ENCODE measurements around the gene SLMAP.

Gene SLMAP

DNA sequence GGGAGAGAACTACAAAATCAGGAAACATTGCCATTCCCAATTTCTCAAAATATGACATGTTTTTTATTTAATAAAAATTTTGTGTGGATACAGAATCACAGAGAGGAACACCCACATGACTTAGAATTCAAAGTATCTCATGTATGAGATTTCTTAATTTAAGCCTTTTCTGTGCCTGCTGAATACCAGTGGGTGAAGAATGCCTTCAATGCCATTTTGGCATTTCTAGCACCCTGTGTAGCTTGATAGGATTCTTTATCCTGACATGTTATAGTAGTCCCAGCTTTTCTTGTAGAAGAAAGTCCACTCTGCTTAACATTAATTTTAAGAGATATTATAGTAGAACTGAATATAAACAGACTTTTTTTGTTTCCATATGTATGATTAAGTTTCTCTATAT lies 3.1 kb upstream of the SLMAP start:
- H3K9me2 ChIP-seq (replicated peaks; ENCODE audit: insufficient read depth, low read length) = no peaks in the 10 kb centered on the region
- H3F3A ChIP-seq (ENCODE audit: insufficient read depth) = no peaks in the 10 kb centered on the region
- H3K27ac ChIP-seq (ENCODE audit: low read depth, low read length) = no peak overlapping the region
- TF ChIP-seq, protein P1, sequence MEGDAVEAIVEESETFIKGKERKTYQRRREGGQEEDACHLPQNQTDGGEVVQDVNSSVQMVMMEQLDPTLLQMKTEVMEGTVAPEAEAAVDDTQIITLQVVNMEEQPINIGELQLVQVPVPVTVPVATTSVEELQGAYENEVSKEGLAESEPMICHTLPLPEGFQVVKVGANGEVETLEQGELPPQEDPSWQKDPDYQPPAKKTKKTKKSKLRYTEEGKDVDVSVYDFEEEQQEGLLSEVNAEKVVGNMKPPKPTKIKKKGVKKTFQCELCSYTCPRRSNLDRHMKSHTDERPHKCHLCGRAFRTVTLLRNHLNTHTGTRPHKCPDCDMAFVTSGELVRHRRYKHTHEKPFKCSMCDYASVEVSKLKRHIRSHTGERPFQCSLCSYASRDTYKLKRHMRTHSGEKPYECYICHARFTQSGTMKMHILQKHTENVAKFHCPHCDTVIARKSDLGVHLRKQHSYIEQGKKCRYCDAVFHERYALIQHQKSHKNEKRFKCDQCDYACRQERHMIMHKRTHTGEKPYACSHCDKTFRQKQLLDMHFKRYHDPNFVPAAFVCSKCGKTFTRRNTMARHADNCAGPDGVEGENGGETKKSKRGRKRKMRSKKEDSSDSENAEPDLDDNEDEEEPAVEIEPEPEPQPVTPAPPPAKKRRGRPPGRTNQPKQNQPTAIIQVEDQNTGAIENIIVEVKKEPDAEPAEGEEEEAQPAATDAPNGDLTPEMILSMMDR (IDR thresholded peaks at IDR 0.05; ENCODE audit: insufficient read depth, low read length, poor library complexity, severe bottlenecking) = no peak
- H3K36me3 ChIP-seq (ENCODE audit: low read length) = 0 out of 2 replicates have a peak, but pooled peaks cover 2% of the 10 kb centered on the region
- H3K9me3 ChIP-seq (ENCODE audit: insufficient read depth, low read length) = no peaks in the 10 kb centered on the region
- no peaks in the 10 kb centered on the region; the same call in 1 of the 2 replicates for H4K20me1 ChIP-seq (ENCODE audit: low read depth, low read length)
- H3K4me3 ChIP-seq (ENCODE audit: insufficient read depth, low read length, poor library complexity, severe bottlenecking) = no peak overlapping the region
- H3K9ac ChIP-seq (ENCODE audit: low read length) = no peak overlapping the region
- H3K27me3 ChIP-seq (ENCODE audit: low read length) = no peaks in the 10 kb centered on the region
- no peak overlapping the region for H3K4me2 ChIP-seq (ENCODE audit: low read depth, low read length, poor library complexity, severe bottlenecking)
- H2AFZ ChIP-seq (ENCODE audit: low read depth, low read length, severe bottlenecking) = no peak overlapping the region
- H3K79me2 ChIP-seq (ENCODE audit: insufficient read depth, low read length) = peaks cover 19% of the 10 kb centered on the region

DNA sequence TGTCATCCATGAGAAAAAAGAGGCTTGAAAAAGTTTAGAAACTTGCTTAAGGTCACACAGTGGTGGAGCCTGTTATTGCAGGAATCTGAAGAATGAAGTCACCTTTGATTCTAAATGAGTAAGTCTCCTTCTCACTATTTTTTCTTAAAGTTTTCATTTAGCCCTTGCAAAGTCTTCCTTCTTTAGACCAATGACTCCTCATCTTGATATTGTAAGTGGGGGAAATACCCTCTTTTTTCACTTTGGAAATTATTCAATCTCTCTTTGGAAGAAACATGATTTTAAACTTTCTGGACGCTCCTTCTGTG lies 787 bp upstream of the SLMAP start:
- Histone ChIP-seq H3K27me3 (ENCODE audit: low read length) (no peaks in the 10 kb centered on the region), H4K20me1 (ENCODE audit: low read depth, low read length) (no peaks in the 10 kb centered on the region; the same call in 1 of the 2 replicates), H3K9me2 (replicated peaks; ENCODE audit: insufficient read depth, low read length) (no peaks in the 10 kb centered on the region), H3F3A (ENCODE audit: insufficient read depth) (no peaks in the 10 kb centered on the region), H3K9me3 (ENCODE audit: insufficient read depth, low read length) (no peaks in the 10 kb centered on the region), H2AFZ (ENCODE audit: low read depth, low read length, severe bottlenecking) (peak overlapping the region; percentile 99), H3K36me3 (ENCODE audit: low read length) (0 out of 2 replicates have a peak, but pooled peaks cover 6% of the 10 kb centered on the region), H3K9ac (ENCODE audit: low read length) (peak overlapping the region; percentile 81), H3K4me2 (ENCODE audit: low read depth, low read length, poor library complexity, severe bottlenecking) (peak overlapping the region; percentile 93), H3K4me3 (ENCODE audit: insufficient read depth, low read length, poor library complexity, severe bottlenecking) (peak overlapping the region; percentile 66), H3K79me2 (ENCODE audit: insufficient read depth, low read length) (peaks cover 42% of the 10 kb centered on the region), H3K27ac (ENCODE audit: low read depth, low read length) (peak overlapping the region; percentile 72)
- TF ChIP-seq, protein P1 (IDR thresholded peaks at IDR 0.05; ENCODE audit: insufficient read depth, low read length, poor library complexity, severe bottlenecking) = no peak
- no peak for TF ChIP-seq EZH2phosphoT487 (conservative IDR thresholded peaks at IDR 0.05; ENCODE audit: low read length)

DNA sequence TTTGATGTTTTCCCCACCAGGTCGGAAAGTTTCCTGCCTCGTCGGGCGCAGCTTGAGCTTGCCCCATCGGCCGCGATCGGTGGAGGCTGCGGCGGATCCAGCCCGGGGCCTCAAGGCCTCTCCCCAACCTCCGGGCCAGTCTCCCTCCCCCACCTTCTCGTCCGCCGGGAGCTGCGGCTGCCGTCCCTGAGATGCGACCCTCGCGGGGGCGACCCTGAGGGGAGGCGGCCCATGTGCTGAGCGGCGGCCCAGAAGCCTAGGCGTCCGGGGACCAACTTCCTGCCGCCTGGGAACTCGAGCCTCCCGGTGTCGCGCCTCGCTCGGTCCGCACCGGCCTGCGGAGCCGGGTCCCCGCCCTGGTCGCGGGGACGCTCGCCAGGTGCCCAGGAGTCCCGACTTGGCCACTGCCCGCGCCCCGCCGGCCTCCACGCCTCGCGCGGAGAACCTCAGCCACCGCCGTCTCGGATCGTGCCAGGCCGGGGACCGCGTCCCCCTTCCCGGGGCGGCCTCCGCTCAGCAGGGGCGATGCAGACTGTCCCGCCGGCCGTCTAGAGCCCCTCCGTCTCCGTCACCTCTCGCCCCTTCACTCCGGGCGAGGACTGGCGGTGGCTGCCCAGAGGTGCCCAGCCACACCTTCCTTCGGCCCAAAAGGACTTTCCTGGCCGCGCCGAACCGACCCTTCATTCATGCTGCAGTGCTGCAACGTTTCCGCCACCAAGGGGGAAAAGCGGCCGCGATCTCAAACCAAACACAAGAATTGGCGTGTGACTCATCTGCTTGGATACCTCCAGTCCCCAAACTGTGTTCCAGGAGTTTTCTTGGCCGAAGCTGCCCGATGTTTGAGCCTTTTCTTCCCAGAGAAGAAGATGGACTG lies 656 bp downstream of the SLMAP start:
- H3K4me2 ChIP-seq (ENCODE audit: low read depth, low read length, poor library complexity, severe bottlenecking) = peak overlapping the region; percentile 93
- no peaks in the 10 kb centered on the region for H3K9me2 ChIP-seq (replicated peaks; ENCODE audit: insufficient read depth, low read length)
- H3K9ac ChIP-seq (ENCODE audit: low read length) = peak overlapping the region; percentile 81
- H3K27ac ChIP-seq (ENCODE audit: low read depth, low read length) = peak overlapping the region; percentile 51
- peaks cover 57% of the 10 kb centered on the region for H3K79me2 ChIP-seq (ENCODE audit: insufficient read depth, low read length)
- H3K36me3 ChIP-seq (ENCODE audit: low read length) = 0 out of 2 replicates have a peak, but pooled peaks cover 6% of the 10 kb centered on the region
- peak overlapping the region; percentile 66 for H3K4me3 ChIP-seq (ENCODE audit: insufficient read depth, low read length, poor library complexity, severe bottlenecking)
- no peaks in the 10 kb centered on the region; the same call in 1 of the 2 replicates for H4K20me1 ChIP-seq (ENCODE audit: low read depth, low read length)
- TF ChIP-seq EZH2phosphoT487 (conservative IDR thresholded peaks at IDR 0.05; ENCODE audit: low read length) = no peak
- TF ChIP-seq, protein P1 (IDR thresholded peaks at IDR 0.05; ENCODE audit: insufficient read depth, low read length, poor library complexity, severe bottlenecking) = no peak
- H2AFZ ChIP-seq (ENCODE audit: low read depth, low read length, severe bottlenecking) = peak overlapping the region; percentile 82
- no peaks in the 10 kb centered on the region for H3F3A ChIP-seq (ENCODE audit: insufficient read depth)
- H3K27me3 ChIP-seq (ENCODE audit: low read length) = no peaks in the 10 kb centered on the region
- H3K9me3 ChIP-seq (ENCODE audit: insufficient read depth, low read length) = no peaks in the 10 kb centered on the region
